IMR-90 (cell line): ENCODE results near the gene ARHGEF40. TPM values are rescaled to one million over a fixed set of nuclear protein-coding genes. Genes with fewer than 3 reads are reported as not detected.

Experiments used
- ATAC-seq: fragments of 200-7000 bp; cut with Tn5 transposase; 2 replicates; pipeline ENCODE4 v1.9.1; 2020; ENCODE audit warnings: low read depth, mild to moderate bottlenecking, moderate library complexity
- BruUV-seq: library from RNA; stranded (reverse); fragments of 400-500 nt; replicated peaks from 2 replicates; lab custom pipeline; 2021; lab: Mats Ljungman, UMichigan
- CTCF ChIA-PET: fragments of 300-600 bp; formaldehyde crosslinking; extraction: SDS; loops from one replicate; lab custom pipeline; 2021; ENCODE audit warnings: antibody characterized with exemption; lab: Yijun Ruan, JAX
- POLR2A ChIA-PET: fragments of 300-600 bp; sonication (Branson Sonifier 250); formaldehyde crosslinking; loops from one replicate; lab custom pipeline; 2022; ENCODE audit warnings: antibody characterized with exemption; ENCODE audit not compliant: unreplicated experiment; lab: Charles Lee
- DNase-seq: peaks from one replicate; pipeline ENCODE4 v3.0.0; 2013
- H2AFZ ChIP-seq: replicated peaks from 2 replicates; pipeline ENCODE3; 2013; ENCODE audit warnings: low read length, mild to moderate bottlenecking; ENCODE audit not compliant: poor library complexity
- H2AK5ac ChIP-seq: 2 replicates; pipeline ENCODE4 v1.6.1; 2013; ENCODE audit warnings: low read depth, low read length, inconsistent platforms
- H2AK9ac ChIP-seq: replicated peaks from 2 replicates; pipeline ENCODE3; 2013; ENCODE audit warnings: mild to moderate bottlenecking, low read depth, low read length, moderate library complexity; ENCODE audit not compliant: poor library complexity
- H2BK120ac ChIP-seq: 2 replicates; pipeline ENCODE4 v1.6.1; 2013; ENCODE audit warnings: low read depth, low read length, inconsistent platforms
- H2BK15ac ChIP-seq: 3 replicates; pipeline ENCODE4 v1.6.1; 2013; ENCODE audit warnings: low read depth, low read length, inconsistent platforms
- H2BK20ac ChIP-seq: 2 replicates; pipeline ENCODE4 v1.6.1; 2013; ENCODE audit warnings: low read depth, mild to moderate bottlenecking, inconsistent platforms, low read length, moderate library complexity
- H2BK5ac ChIP-seq: 2 replicates; pipeline ENCODE4 v1.6.1; 2013; ENCODE audit warnings: mild to moderate bottlenecking, low read depth, low read length, inconsistent platforms; ENCODE audit not compliant: poor library complexity, severe bottlenecking
- H3K14ac ChIP-seq: replicated peaks from 2 replicates; pipeline ENCODE4 v1.6.1; 2013; ENCODE audit warnings: low read depth, low read length, inconsistent platforms
- H3K18ac ChIP-seq: 2 replicates; pipeline ENCODE4 v1.6.1; 2013; ENCODE audit warnings: low read depth, low read length, control low read depth
- H3K23ac ChIP-seq: 2 replicates; pipeline ENCODE4 v1.6.1; 2013; ENCODE audit warnings: low read depth, low read length, inconsistent platforms
- H3K27ac ChIP-seq: 2 replicates; pipeline ENCODE4 v1.5.1; 2013; ENCODE audit warnings: mild to moderate bottlenecking, control low read depth, low read length; ENCODE audit not compliant: insufficient read depth
- H3K27me3 ChIP-seq: 2 replicates; pipeline ENCODE4 v1.6.1; 2013; ENCODE audit warnings: low read length; ENCODE audit not compliant: control insufficient read depth, insufficient read depth
- H3K36me3 ChIP-seq: 2 replicates; pipeline ENCODE4 v1.6.1; 2013; ENCODE audit warnings: low read length, mixed read lengths; ENCODE audit not compliant: control insufficient read depth, insufficient read depth
- H3K4ac ChIP-seq: 2 replicates; pipeline ENCODE4 v1.6.1; 2013; ENCODE audit warnings: low read depth, low read length, inconsistent platforms
- H3K4me1 ChIP-seq: 2 replicates; pipeline ENCODE4 v1.6.1; 2013; ENCODE audit warnings: low read length, mixed read lengths; ENCODE audit not compliant: control insufficient read depth, insufficient read depth
- H3K4me2 ChIP-seq: 2 replicates; pipeline ENCODE4 v1.6.1; 2013; ENCODE audit warnings: low read depth, mild to moderate bottlenecking, control low read depth, low read length, moderate library complexity
- H3K4me3 ChIP-seq: 2 replicates; pipeline ENCODE4 v1.5.1; 2013; ENCODE audit warnings: low read depth, mild to moderate bottlenecking, control low read depth, low read length, moderate library complexity; ENCODE audit not compliant: insufficient read depth
- H3K56ac ChIP-seq: 2 replicates; pipeline ENCODE4 v1.6.1; 2013; ENCODE audit warnings: low read length, inconsistent platforms; ENCODE audit not compliant: insufficient read depth; ENCODE audit errors: extremely low read depth
- H3K79me1 ChIP-seq, 2 experiments: 2 replicates each; pipeline ENCODE4 v1.6.1; 2013; ENCODE audit warnings: low read length in 2 of 2, inconsistent platforms in 1 of 2, low read depth in 1 of 2
- H3K9ac ChIP-seq: 2 replicates; pipeline ENCODE4 v1.6.1; 2013; ENCODE audit warnings: low read depth, low read length, control low read depth
- H3K9me1 ChIP-seq: 2 replicates; pipeline ENCODE4 v1.6.1; 2013; ENCODE audit warnings: low read length, inconsistent platforms; ENCODE audit not compliant: insufficient read depth
- H3K9me3 ChIP-seq: 2 replicates; pipeline ENCODE4 v1.6.1; 2013; ENCODE audit warnings: low read length; ENCODE audit not compliant: control insufficient read depth, insufficient read depth
- H4K20me1 ChIP-seq: 2 replicates; pipeline ENCODE4 v1.6.1; 2013; ENCODE audit warnings: low read length, inconsistent platforms; ENCODE audit not compliant: insufficient read depth
- H4K5ac ChIP-seq: 2 replicates; pipeline ENCODE4 v1.6.1; 2013; ENCODE audit warnings: mild to moderate bottlenecking, low read depth, low read length, control low read depth
- H4K8ac ChIP-seq, 2 experiments: 2 replicates each; pipeline ENCODE4 v1.6.1; 2013; ENCODE audit warnings: low read depth in 2 of 2, low read length in 2 of 2, control low read depth in 1 of 2, inconsistent platforms in 1 of 2
- H4K91ac ChIP-seq: 2 replicates; pipeline ENCODE4 v1.6.1; 2013; ENCODE audit warnings: low read depth, low read length, inconsistent platforms; ENCODE audit not compliant: insufficient read depth
- BHLHE40 ChIP-seq: fragments of 150-350 bp; IDR thresholded peaks from 2 replicates; pipeline ENCODE4 v1.6.1; 2016; ENCODE audit warnings: mild to moderate bottlenecking, low read depth, low read length
- CEBPB ChIP-seq: IDR thresholded peaks from 2 replicates; pipeline ENCODE4 v1.6.1; 2012; ENCODE audit warnings: low read depth, low read length, improper control_type of control experiment
- CHD1 ChIP-seq: IDR thresholded peaks from 2 replicates; pipeline ENCODE4 v1.6.1; 2012; ENCODE audit warnings: low read depth, low read length, improper control_type of control experiment
- FOS ChIP-seq: fragments of 150-350 bp; IDR thresholded peaks from 2 replicates; pipeline ENCODE4 v1.6.1; 2016; ENCODE audit warnings: low read depth, low read length
- MAFK ChIP-seq: IDR thresholded peaks from 2 replicates; pipeline ENCODE4 v1.6.1; 2012; ENCODE audit warnings: low read depth, low read length, improper control_type of control experiment
- MAZ ChIP-seq: IDR thresholded peaks from 2 replicates; pipeline ENCODE4 v1.6.1; 2012; ENCODE audit warnings: low read depth, mild to moderate bottlenecking, low read length, improper control_type of control experiment, moderate library complexity, borderline replicate concordance
- MXI1 ChIP-seq: IDR thresholded peaks from 2 replicates; pipeline ENCODE4 v1.6.1; 2012; ENCODE audit warnings: low read depth, mild to moderate bottlenecking, low read length, moderate library complexity, borderline replicate concordance
- NFE2L2 ChIP-seq: fragments of 150-350 bp; IDR thresholded peaks from 2 replicates; pipeline ENCODE4 v1.6.1; 2016; ENCODE audit warnings: low read depth, mild to moderate bottlenecking, low read length
- POLR2A ChIP-seq: IDR thresholded peaks from 2 replicates; pipeline ENCODE4 v1.6.1; 2012; ENCODE audit warnings: mild to moderate bottlenecking, low read depth, low read length
- RAD21 ChIP-seq: IDR thresholded peaks from 2 replicates; pipeline ENCODE4 v1.6.1; 2012; ENCODE audit warnings: low read length, improper control_type of control experiment
- RCOR1 ChIP-seq: IDR thresholded peaks from 2 replicates; pipeline ENCODE4 v1.6.1; 2012; ENCODE audit warnings: mild to moderate bottlenecking, low read length, improper control_type of control experiment; ENCODE audit not compliant: insufficient replicate concordance
- RFX5 ChIP-seq: IDR thresholded peaks from 2 replicates; pipeline ENCODE4 v1.8.0; 2012; ENCODE audit warnings: low read depth, mild to moderate bottlenecking, low read length, moderate library complexity
- SMC3 ChIP-seq: fragments of 150-350 bp; IDR thresholded peaks from 2 replicates; pipeline ENCODE4 v1.6.1; 2016; ENCODE audit warnings: low read depth, mild to moderate bottlenecking, antibody characterized with exemption, low read length, moderate library complexity
- USF2 ChIP-seq: fragments of 150-350 bp; IDR thresholded peaks from 2 replicates; pipeline ENCODE4 v1.6.1; 2017; ENCODE audit warnings: mild to moderate bottlenecking, antibody characterized with exemption, low read length, low read depth
- WGBS, 2 experiments: methylation state at CpG; one replicate each; pipeline versions ENCODE4 v1.1.5 to v1.1.7; 2013; ENCODE audit warnings: missing lambda C conversion rate in 2 of 2; ENCODE audit not compliant: insufficient read length in 1 of 2; ENCODE audit errors: extremely low coverage in 2 of 2; 5-methylcytosine and 5-hydroxymethylcytosine counted together
- dilution Hi-C: fragments of 300-500 bp; cut with HindIII; formaldehyde crosslinking; loops from one replicate; pipeline ENCODE4 v1.14.3; 2018; ENCODE audit warnings: low sequenced_read_pairs; ENCODE audit not compliant: unreplicated experiment
- in situ Hi-C: fragments of 300-500 bp; cut with MboI; formaldehyde crosslinking; loops from 3 replicates; pipeline ENCODE4 v1.14.3; 2019; ENCODE audit warnings: low sequenced_read_pairs, inconsistent platforms, mixed read lengths
- intact Hi-C: fragments of 100-400 bp; cut with micrococcal nuclease; formaldehyde crosslinking; loops from 2 replicates; pipeline ENCODE4 v1.10.0; 2022
- polyA plus RNA-seq, 3 experiments: library from polyadenylated mRNA; depleted of rRNA; stranded (reverse); fragments of >200 nt; gene quantifications; 2 replicates each; pipeline ENCODE4 v1.2.3, GENCODE V29; 2012; ENCODE audit warnings: low replicate concordance in 1 of 3
- total RNA-seq: library from RNA; depleted of rRNA; stranded (reverse); fragments of >200 nt; gene quantifications from 2 replicates; pipeline ENCODE4 v1.2.3, GENCODE V29; 2012
- TF ChIP-seq, protein P1 (sequence below): fragments of 150-350 bp; IDR thresholded peaks from 2 replicates; pipeline ENCODE4 v1.6.1; 2016; ENCODE audit warnings: low read depth, mild to moderate bottlenecking, low read length, moderate library complexity, borderline replicate concordance
- TF ChIP-seq, protein P2 (sequence below): conservative IDR thresholded peaks from 2 replicates; pipeline ENCODE4 v1.5.1; 2012; ENCODE audit warnings: mild to moderate bottlenecking, low read depth, low read length, improper control_type of control experiment

ARHGEF40 gene
- total and polyA plus RNA-seq, 2 of the 4 experiments (the other 2 are of a cell fraction) = 18.1 to 58.4 TPM

GRCh38 chr14:21023174-21023573 lies 46.9 kb upstream of the ARHGEF40 start:
- no peaks in the 10 kb centered on the region for H3K9me3 ChIP-seq
- in situ Hi-C loops = no loop called here
- no peak overlapping the region for H2AFZ ChIP-seq
- H3K4me1 ChIP-seq = no peaks in the 10 kb centered on the region
- no peak overlapping the region for H2AK9ac ChIP-seq
- H3K23ac ChIP-seq = no peak overlapping the region
- H2BK5ac ChIP-seq = no peak overlapping the region
- H4K5ac ChIP-seq = no peak overlapping the region
- H2BK15ac ChIP-seq = no peak overlapping the region
- dilution Hi-C loops = no loop called here
- intact Hi-C loops = no loop called here
- WGBS, 2 experiments = no CpG with 5 or more reads among the region's 7 CpGs
- no peak overlapping the region for H3K4me2 ChIP-seq
- H3K18ac ChIP-seq = no peak overlapping the region
- no peak overlapping the region for H3K56ac ChIP-seq
- no peak overlapping the region for H2BK120ac ChIP-seq
- DNase-seq (no peak), ATAC-seq (no peak)
- no peaks in the 10 kb centered on the region for H3K36me3 ChIP-seq
- no peaks in the 10 kb centered on the region for H3K9me1 ChIP-seq
- H3K79me1 ChIP-seq = no peaks in the 10 kb centered on the region
- no peak overlapping the region for H3K4me3 ChIP-seq
- H4K91ac ChIP-seq = no peak overlapping the region
- H3K14ac ChIP-seq = no peak overlapping the region
- H2AK5ac ChIP-seq = no peak overlapping the region
- peaks cover 59% of the 10 kb centered on the region for H3K27me3 ChIP-seq
- no peaks in the 10 kb centered on the region for H4K20me1 ChIP-seq
- ChIA-PET POLR2A (no interaction called here), CTCF (interaction anchor here (1.2 kb wide), 1 partner anchor 9 kb away, joined by 4 read pairs; no protein-coding TSS in a partner anchor)
- no peak overlapping the region for H3K9ac ChIP-seq
- H4K8ac ChIP-seq = no peak overlapping the region
- no peak overlapping the region for H2BK20ac ChIP-seq
- BruUV-seq = no TSS peak
- H3K27ac ChIP-seq = no peak overlapping the region
- no peak overlapping the region for H3K4ac ChIP-seq
- TF ChIP-seq MXI1 = no peak
- TF ChIP-seq SMC3 = no peak
- no peak for TF ChIP-seq NFE2L2
- no peak for TF ChIP-seq CEBPB
- no peak for TF ChIP-seq MAZ
- no peak for TF ChIP-seq BHLHE40
- no peak for TF ChIP-seq RCOR1
- TF ChIP-seq CHD1 = no peak
- TF ChIP-seq, protein P1, sequence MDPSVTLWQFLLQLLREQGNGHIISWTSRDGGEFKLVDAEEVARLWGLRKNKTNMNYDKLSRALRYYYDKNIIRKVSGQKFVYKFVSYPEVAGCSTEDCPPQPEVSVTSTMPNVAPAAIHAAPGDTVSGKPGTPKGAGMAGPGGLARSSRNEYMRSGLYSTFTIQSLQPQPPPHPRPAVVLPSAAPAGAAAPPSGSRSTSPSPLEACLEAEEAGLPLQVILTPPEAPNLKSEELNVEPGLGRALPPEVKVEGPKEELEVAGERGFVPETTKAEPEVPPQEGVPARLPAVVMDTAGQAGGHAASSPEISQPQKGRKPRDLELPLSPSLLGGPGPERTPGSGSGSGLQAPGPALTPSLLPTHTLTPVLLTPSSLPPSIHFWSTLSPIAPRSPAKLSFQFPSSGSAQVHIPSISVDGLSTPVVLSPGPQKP = no peak
- TF ChIP-seq, protein P2, sequence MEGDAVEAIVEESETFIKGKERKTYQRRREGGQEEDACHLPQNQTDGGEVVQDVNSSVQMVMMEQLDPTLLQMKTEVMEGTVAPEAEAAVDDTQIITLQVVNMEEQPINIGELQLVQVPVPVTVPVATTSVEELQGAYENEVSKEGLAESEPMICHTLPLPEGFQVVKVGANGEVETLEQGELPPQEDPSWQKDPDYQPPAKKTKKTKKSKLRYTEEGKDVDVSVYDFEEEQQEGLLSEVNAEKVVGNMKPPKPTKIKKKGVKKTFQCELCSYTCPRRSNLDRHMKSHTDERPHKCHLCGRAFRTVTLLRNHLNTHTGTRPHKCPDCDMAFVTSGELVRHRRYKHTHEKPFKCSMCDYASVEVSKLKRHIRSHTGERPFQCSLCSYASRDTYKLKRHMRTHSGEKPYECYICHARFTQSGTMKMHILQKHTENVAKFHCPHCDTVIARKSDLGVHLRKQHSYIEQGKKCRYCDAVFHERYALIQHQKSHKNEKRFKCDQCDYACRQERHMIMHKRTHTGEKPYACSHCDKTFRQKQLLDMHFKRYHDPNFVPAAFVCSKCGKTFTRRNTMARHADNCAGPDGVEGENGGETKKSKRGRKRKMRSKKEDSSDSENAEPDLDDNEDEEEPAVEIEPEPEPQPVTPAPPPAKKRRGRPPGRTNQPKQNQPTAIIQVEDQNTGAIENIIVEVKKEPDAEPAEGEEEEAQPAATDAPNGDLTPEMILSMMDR = no peak
- no peak for TF ChIP-seq USF2
- TF ChIP-seq RFX5 = no peak
- no peak for TF ChIP-seq MAFK
- no peak for TF ChIP-seq RAD21
- TF ChIP-seq POLR2A = no peak
- no peak for TF ChIP-seq FOS
